Spleen (tissue), 11 donors: ENCODE measurements around the gene TNFSF10. TPM values are rescaled to one million over a fixed set of nuclear protein-coding genes. Genes with fewer than 3 reads are reported as not detected.

ENCODE experiments used
- DNase-seq: peaks from one replicate; pipeline ENCODE4 v3.0.0-alpha.2; 2020
- H3K27ac ChIP-seq, 8 donors: fragments of 200-600 bp; sonication (generic) in 7 of 8; 1 replicate in 4 of 8; 2 replicates in 4 of 8; pipeline versions ENCODE4 v1.5.0 to v1.8.0; 2016 to 2021; ENCODE audit warnings: inconsistent platforms in 4 of 8, mild to moderate bottlenecking in 4 of 8, moderate library complexity in 1 of 8
- H3K27me3 ChIP-seq, 7 donors: fragments of 200-600 bp; sonication (generic) in 6 of 7; replicated peaks in 1 of 7; 1 replicate in 4 of 7; 2 replicates in 3 of 7; pipeline versions ENCODE4 v1.5.0 to v1.8.0; 2016 to 2021; ENCODE audit warnings: inconsistent platforms in 3 of 7, mild to moderate bottlenecking in 1 of 7
- H3K36me3 ChIP-seq, 6 donors: fragments of 200-600 bp; sonication (generic) in 5 of 6; 1 replicate in 4 of 6; 2 replicates in 2 of 6; pipeline versions ENCODE4 v1.5.0 to v1.8.0; 2016 to 2021; ENCODE audit warnings: inconsistent platforms in 2 of 6
- H3K4me1 ChIP-seq, 6 donors: fragments of 200-600 bp; sonication (generic) in 5 of 6; 1 replicate in 3 of 6; 2 replicates in 3 of 6; pipeline versions ENCODE4 v1.5.0 to v1.8.0; 2016 to 2021; ENCODE audit warnings: inconsistent platforms in 3 of 6
- H3K4me3 ChIP-seq, 8 donors: fragments of 200-600 bp; sonication (generic) in 7 of 8; 1 replicate in 4 of 8; 2 replicates in 4 of 8; pipeline versions ENCODE4 v1.5.0 to v1.8.0; 2016 to 2021; ENCODE audit warnings: inconsistent platforms in 4 of 8, mild to moderate bottlenecking in 4 of 8, moderate library complexity in 2 of 8
- H3K9me3 ChIP-seq, 8 donors: fragments of 200-600 bp; sonication (generic) in 7 of 8; 1 replicate in 4 of 8; 2 replicates in 4 of 8; pipeline versions ENCODE4 v1.5.0 to v1.8.0; 2016 to 2021; ENCODE audit warnings: inconsistent platforms in 4 of 8
- CTCF ChIP-seq, 11 experiments: fragments of 200-600 bp in 7 of 11; fragments of 450-650 bp in 4 of 11; sonication (generic) in 4 of 11; IDR thresholded peaks in 8 of 11; conservative IDR thresholded peaks in 3 of 11; 1 replicate in 7 of 11; 2 replicates in 4 of 11; pipeline versions ENCODE4 v1.4.0 to v1.8.0; 2016 to 2021; ENCODE audit warnings: antibody characterized with exemption in 11 of 11, inconsistent platforms in 4 of 11, mild to moderate bottlenecking in 1 of 11
- POLR2A ChIP-seq, 3 donors: fragments of 450-650 bp; IDR thresholded peaks; one replicate each; pipeline ENCODE4 v1.5.1; 2017; ENCODE audit warnings: antibody characterized with exemption in 3 of 3, mild to moderate bottlenecking in 1 of 3
- POLR2AphosphoS5 ChIP-seq, 3 donors: sonication (generic); formaldehyde crosslinking; IDR thresholded peaks; one replicate each; pipeline ENCODE4 v1.5.1; 2017; ENCODE audit warnings: antibody characterized with exemption in 3 of 3
- WGBS, 5 donors: extraction: QIAGEN DNeasy Blood & Tissue Kit in 3 of 5; methylation state at CpG; one replicate each; pipeline versions ENCODE4 v1.1.5 to v1.1.7; 2013 to 2018; 5-methylcytosine and 5-hydroxymethylcytosine counted together
- intact Hi-C: fragments of 100-400 bp; cut with DNase I; formaldehyde crosslinking; loops from one replicate; pipeline ENCODE4 v1.15.0; 2023; ENCODE audit warnings: low total_unique reads
- polyA plus RNA-seq, 3 donors: library from polyadenylated mRNA; stranded (reverse); fragments of 200-250 nt; gene quantifications; one replicate each; pipeline ENCODE4 v1.2.1, GENCODE V29; 2013
- small RNA-seq, 4 donors: library from RNA; depleted of rRNA; stranded (forward); fragments of <200 nt; gene quantifications; one replicate each; pipeline ENCODE3, GENCODE V24; 2016
- total RNA-seq, 7 donors: library from RNA; depleted of rRNA in 3 of 7; stranded (reverse); fragments of >200 nt in 3 of 7; fragmentation: NEBNext Ultra II Directional in 4 of 7; extraction: Animal tissue kit (Norgen Biotek cat#: 25700) in 4 of 7; gene quantifications; one replicate each; pipeline versions ENCODE4 v1.1.0 to v1.2.1, GENCODE V29; 2016 to 2021
- donor health status: healthy with polysubstance abuse.
- donor health status: DM: no; HTN: no; CAD: no; lungs with moderate emphysema.
- donor health status: DM: no; HTN: no; CAD: no.
- donor health status: Bipolar disorder and iron deficiency.
- donor health status: healthy.
- donor health status: DM: no; HTN: no; CAD: no.
- donor health status: DM: yes; HTN: yes; CAD: no.

The TNFSF10 gene
- total and polyA plus RNA-seq, 10 donors: 19.5 to 156 (median 87.4) TPM

- H3K9me3 ChIP-seq: no peaks in the 10 kb centered on the region
- no peak overlapping the region for H3K27ac ChIP-seq
- intact Hi-C loops: no loop called here
- H3K27me3 ChIP-seq: peaks cover 0 to 7% (median 0%) of the 10 kb centered on the region in 7 donors
- TF ChIP-seq CTCF (IDR thresholded peaks at IDR 0.05 in 8 of 11, conservative IDR thresholded peaks at IDR 0.05 in 3 of 11) (no peak), POLR2AphosphoS5 (IDR thresholded peaks at IDR 0.05) (no peak), POLR2A (IDR thresholded peaks at IDR 0.05) (no peak)
- 87 to 96% (median 89%) methylated on average over 6 of the region's 6 CpGs for WGBS, 5 donors
- DNase-seq: no peak
- peaks cover 0 to 7% (median 0%) of the 10 kb centered on the region in 6 donors for H3K4me1 ChIP-seq
- H3K4me3 ChIP-seq: no peak overlapping the region
- H3K36me3 ChIP-seq: no peaks in the 10 kb centered on the region
Measured at GRCh38 chr3:172464306-172464705, 58.9 kb downstream of the TNFSF10 start.

DNA sequence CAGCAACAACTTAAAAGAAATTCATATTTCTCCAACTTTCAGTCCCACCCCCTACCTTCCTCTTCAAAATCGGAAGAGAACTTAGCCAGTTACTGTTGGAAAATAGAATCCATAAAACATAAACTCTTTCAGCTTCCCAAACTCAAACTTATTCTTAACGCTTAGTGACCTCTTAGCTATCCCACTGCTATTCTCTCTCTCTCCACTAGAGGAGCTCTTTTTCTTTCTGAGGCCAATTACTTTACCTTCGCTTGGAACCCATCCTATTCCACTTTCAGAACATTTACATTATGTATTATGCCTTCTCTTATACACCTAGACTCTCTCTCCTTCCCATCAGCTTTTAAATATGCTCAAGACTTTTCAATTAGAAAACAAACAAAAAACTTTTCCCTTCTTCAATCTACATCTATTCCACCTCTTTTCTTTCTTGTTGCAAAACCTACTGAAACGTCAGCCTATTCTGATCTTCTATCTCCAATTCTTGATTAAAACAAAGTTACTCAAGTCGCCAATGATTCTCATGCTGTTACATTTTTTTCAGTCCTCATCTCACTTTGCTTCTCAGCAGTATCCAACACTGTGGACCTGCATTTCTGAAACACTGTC is 61.6 kb downstream of the TNFSF10 start:
- Histone ChIP-seq H3K36me3 (no peaks in the 10 kb centered on the region), H3K9me3 (no peaks in the 10 kb centered on the region), H3K27ac (no peak overlapping the region), H3K4me3 (no peak overlapping the region), H3K27me3 (no peaks in the 10 kb centered on the region), H3K4me1 (peaks cover 0 to 7% (median 0%) of the 10 kb centered on the region in 6 donors)
- WGBS, 5 donors: 35 to 41% (median 37%) methylated on average over 5 of the region's 5 CpGs
- TF ChIP-seq POLR2AphosphoS5 (IDR thresholded peaks at IDR 0.05) (no peak), CTCF (IDR thresholded peaks at IDR 0.05 in 8 of 11, conservative IDR thresholded peaks at IDR 0.05 in 3 of 11) (peak; percentile 74 to 89 (median 85)), POLR2A (IDR thresholded peaks at IDR 0.05) (no peak)
- intact Hi-C loops: no loop called here
- no peak for DNase-seq

- Histone ChIP-seq H3K36me3 (no peaks in the 10 kb centered on the region), H3K27me3 (peaks cover 0 to 22% (median 2%) of the 10 kb centered on the region in 7 donors), H3K4me3 (no peak overlapping the region), H3K9me3 (no peaks in the 10 kb centered on the region), H3K27ac (no peak overlapping the region), H3K4me1 (peaks cover 0 to 4% (median 0%) of the 10 kb centered on the region in 6 donors)
- intact Hi-C loops: no loop called here
- 84 to 96% (median 91%) methylated on average over 3 of the region's 3 CpGs for WGBS, 5 donors
- TF ChIP-seq POLR2AphosphoS5 (IDR thresholded peaks at IDR 0.05) (no peak), CTCF (IDR thresholded peaks at IDR 0.05 in 8 of 11, conservative IDR thresholded peaks at IDR 0.05 in 3 of 11) (no peak), POLR2A (IDR thresholded peaks at IDR 0.05) (no peak)
- DNase-seq: no peak
Measured at GRCh38 chr3:172456404-172456803, 66.8 kb downstream of the TNFSF10 start.

Small RNA genes lying within 50 kb of the gene (small RNA-seq; reads per million reads assigned to genes)
- 0 to 0.12 (median 0) reads per million in 4 donors for gene AC007919.1

Other genes starting within 250 kb of the TNFSF10 start
- gene GHSR, start 75.0 kb downstream of the TNFSF10 start, total RNA-seq: not detected
- gene GHSR, start 75.0 kb downstream of the TNFSF10 start, polyA plus RNA-seq: not detected
- 10 to 100 TPM; 11.7 to 30.7 (median 22.3) TPM for gene NCEH1, start 187.6 kb upstream of the TNFSF10 start, total RNA-seq
- 1 to 10 TPM; 3.8 to 6.1 (median 4.9) TPM for gene NCEH1, start 187.6 kb upstream of the TNFSF10 start, polyA plus RNA-seq
- gene ECT2, start 227.3 kb upstream of the TNFSF10 start, total RNA-seq: 10 to 100 TPM in 5 of 7 donors, 1 to 10 TPM in 2; 7.7 to 19.1 (median 11.1) TPM
- 1 to 10 TPM; 2.2 to 4.0 (median 3.1) TPM for gene ECT2, start 227.3 kb upstream of the TNFSF10 start, polyA plus RNA-seq